Fibroblast of skin of right quadriceps (primary cell): ENCODE measurements around the gene VIM.
A peak's percentile ranks its signal among the peaks of the same experiment; 100 is the strongest.

ENCODE experiments used
- DNase-seq: peaks from one replicate; pipeline ENCODE4 v3.0.0-alpha.2; 2013

Gene VIM

GRCh38 chr10:17228091-17229015 lies at the start of gene VIM:
Gene VIM (plus strand): TSS chr10:17228241. CDS start chr10:17229423, 1,182 bp downstream.
- DNase-seq: peak; percentile 98

- peak; percentile 65 for DNase-seq
Observed at GRCh38 chr10:17179002-17179401, 49.0 kb upstream of the VIM start.

- DNase-seq: peak; percentile 5
Observed at GRCh38 chr10:17181110-17181509, 46.9 kb upstream of the VIM start.

GRCh38 chr10:17181751-17182150 lies 46.3 kb upstream of the VIM start:
- peak; percentile 36 for DNase-seq

GRCh38 chr10:17183110-17183509 lies 44.9 kb upstream of the VIM start:
- no peak for DNase-seq

- no peak for DNase-seq
Observed at GRCh38 chr10:17185873-17186272, 42.2 kb upstream of the VIM start.

GRCh38 chr10:17188644-17189172 lies 39.3 kb upstream of the VIM start:
- DNase-seq: no peak

- no peak for DNase-seq
Observed at GRCh38 chr10:17190602-17191001, 37.4 kb upstream of the VIM start.

- no peak for DNase-seq
Observed at GRCh38 chr10:17195083-17195482, 33.0 kb upstream of the VIM start.

- DNase-seq: no peak
Observed at GRCh38 chr10:17196045-17196444, 32.0 kb upstream of the VIM start.

GRCh38 chr10:17196573-17196972 lies 31.5 kb upstream of the VIM start:
- DNase-seq: no peak

GRCh38 chr10:17199351-17199804 lies 28.7 kb upstream of the VIM start:
- DNase-seq: peak; percentile 72

- DNase-seq: no peak
Observed at GRCh38 chr10:17200001-17200911, 27.8 kb upstream of the VIM start.

GRCh38 chr10:17200912-17201793 lies 26.9 kb upstream of the VIM start, which contains the start of gene TRDMT1:
Gene TRDMT1 (minus strand): TSS chr10:17201672. CDS start chr10:17201634, 38 bp downstream.
- peak; percentile 95 for DNase-seq

- DNase-seq: no peak
Observed at GRCh38 chr10:17201794-17202116, 26.3 kb upstream of the VIM start.

GRCh38 chr10:17202506-17202905 lies 25.5 kb upstream of the VIM start:
- no peak for DNase-seq

GRCh38 chr10:17202999-17203398 lies 25.0 kb upstream of the VIM start:
- DNase-seq: no peak

- DNase-seq: no peak
Observed at GRCh38 chr10:17203416-17203815, 24.6 kb upstream of the VIM start.

- peak; percentile 93 for DNase-seq
Observed at GRCh38 chr10:17206210-17206709, 21.8 kb upstream of the VIM start.

GRCh38 chr10:17208476-17208875 lies 19.6 kb upstream of the VIM start:
- no peak for DNase-seq

- no peak for DNase-seq
Observed at GRCh38 chr10:17209302-17209701, 18.7 kb upstream of the VIM start.

GRCh38 chr10:17209881-17210280 lies 18.2 kb upstream of the VIM start:
- peak; percentile 65 for DNase-seq
